DMS53 treated with DMSO at 0.1 percent for 48 hours (cell line): ENCODE results near the gene AK2.
"Not testable (repeated sequence)": the region's sequence is repeated elsewhere in the genome, so short reads cannot be mapped to it uniquely, and the experiment has no call there.

Experiments
- DNase-seq: peaks from one replicate; lab custom pipeline; 2025; ENCODE audit not compliant: unreplicated experiment; lab: John Stamatoyannopoulos, UW

Gene AK2

GRCh38 chr1:32977546-32978087 lies 59.1 kb downstream of the AK2 start:
- DNase-seq: no peak

GRCh38 chr1:32975055-32975454 lies 61.6 kb downstream of the AK2 start:
- DNase-seq: not testable (repeated sequence)

GRCh38 chr1:32973458-32973857 lies 63.2 kb downstream of the AK2 start:
- DNase-seq: not testable (repeated sequence)

GRCh38 chr1:32972814-32973428 lies 63.8 kb downstream of the AK2 start:
- DNase-seq: peak; percentile 29

GRCh38 chr1:32971576-32971975 lies 65.1 kb downstream of the AK2 start:
- no peak for DNase-seq

GRCh38 chr1:32971156-32971555 lies 65.5 kb downstream of the AK2 start:
- DNase-seq: no peak

GRCh38 chr1:32969566-32969965 lies 67.1 kb downstream of the AK2 start:
- peak; percentile 11 for DNase-seq

GRCh38 chr1:32967888-32968568 lies 68.7 kb downstream of the AK2 start:
- no peak for DNase-seq

GRCh38 chr1:32966900-32967299 lies 69.8 kb downstream of the AK2 start:
- DNase-seq: no peak

- no peak for DNase-seq
These were observed 71.4 kb downstream of the AK2 start for GRCh38 chr1:32965251-32965747.

GRCh38 chr1:32964461-32965250 lies 72.0 kb downstream of the AK2 start, which contains the start of gene RNF19B:
RNF19B (minus strand) TSS chr1:32964809; CDS start chr1:32964685, 124 bp downstream.
- peak; percentile 90 for DNase-seq

GRCh38 chr1:32963746-32964460 lies 72.8 kb downstream of the AK2 start:
- DNase-seq: no peak

- no peak for DNase-seq
These were observed 74.3 kb downstream of the AK2 start for GRCh38 chr1:32962248-32962896.

- DNase-seq: no peak
These were observed 75.8 kb downstream of the AK2 start for GRCh38 chr1:32960819-32961355.

GRCh38 chr1:32960342-32960741 lies 76.3 kb downstream of the AK2 start:
- DNase-seq: no peak

GRCh38 chr1:32958827-32959226 lies 77.9 kb downstream of the AK2 start:
- no peak for DNase-seq
